G401.6 (cell line): ENCODE measurements around the gene TIA1.
"Not testable (repeated sequence)": the region's sequence is repeated elsewhere in the genome, so short reads cannot be mapped to it uniquely, and the experiment has no call there.

Source experiments
- FAIRE-seq: peaks from 2 replicates; lab custom pipeline; 2012; peaks lifted over from hg19 to GRCh38; lab: Jason Lieb, UNC

TIA1 gene, protein sequence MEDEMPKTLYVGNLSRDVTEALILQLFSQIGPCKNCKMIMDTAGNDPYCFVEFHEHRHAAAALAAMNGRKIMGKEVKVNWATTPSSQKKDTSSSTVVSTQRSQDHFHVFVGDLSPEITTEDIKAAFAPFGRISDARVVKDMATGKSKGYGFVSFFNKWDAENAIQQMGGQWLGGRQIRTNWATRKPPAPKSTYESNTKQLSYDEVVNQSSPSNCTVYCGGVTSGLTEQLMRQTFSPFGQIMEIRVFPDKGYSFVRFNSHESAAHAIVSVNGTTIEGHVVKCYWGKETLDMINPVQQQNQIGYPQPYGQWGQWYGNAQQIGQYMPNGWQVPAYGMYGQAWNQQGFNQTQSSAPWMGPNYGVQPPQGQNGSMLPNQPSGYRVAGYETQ

DNA sequence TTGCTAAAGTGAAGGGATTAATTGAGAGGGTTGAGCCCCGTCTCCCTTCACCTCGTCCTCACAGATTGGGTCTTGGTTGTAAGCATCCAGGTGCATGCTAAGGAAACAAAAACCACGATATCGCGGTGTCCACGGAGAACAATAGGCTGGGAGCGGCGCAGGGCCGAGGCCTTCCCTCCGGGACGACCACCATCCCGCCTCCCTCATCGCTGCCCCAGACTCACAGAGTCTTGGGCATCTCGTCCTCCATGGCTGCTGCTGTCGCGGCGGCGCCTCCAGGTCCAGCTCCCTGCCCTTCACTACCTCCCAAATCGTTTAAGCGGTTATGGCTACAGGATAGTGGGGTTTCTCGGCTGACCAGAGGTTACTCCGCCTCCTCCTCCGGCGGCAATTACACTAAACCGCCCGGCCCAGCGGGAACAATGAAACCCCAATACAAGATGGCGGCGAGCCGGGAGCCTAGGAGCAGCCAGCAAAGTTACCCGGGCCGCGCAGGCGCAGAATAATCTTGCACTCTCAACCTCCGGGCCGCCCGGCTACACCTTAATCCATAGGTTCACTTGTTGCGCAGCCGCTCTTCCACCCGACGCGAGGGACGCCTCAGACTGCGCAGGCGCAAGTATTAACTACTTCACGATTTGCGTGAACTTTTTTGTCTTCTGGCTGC lies at the start of gene TIA1:
Gene TIA1, minus strand, starts transcription at position 448 of the 667 bp plus-strand sequence. Its CDS starts 198 bp downstream, at position 250.
- peak; percentile 97 for FAIRE-seq

DNA sequence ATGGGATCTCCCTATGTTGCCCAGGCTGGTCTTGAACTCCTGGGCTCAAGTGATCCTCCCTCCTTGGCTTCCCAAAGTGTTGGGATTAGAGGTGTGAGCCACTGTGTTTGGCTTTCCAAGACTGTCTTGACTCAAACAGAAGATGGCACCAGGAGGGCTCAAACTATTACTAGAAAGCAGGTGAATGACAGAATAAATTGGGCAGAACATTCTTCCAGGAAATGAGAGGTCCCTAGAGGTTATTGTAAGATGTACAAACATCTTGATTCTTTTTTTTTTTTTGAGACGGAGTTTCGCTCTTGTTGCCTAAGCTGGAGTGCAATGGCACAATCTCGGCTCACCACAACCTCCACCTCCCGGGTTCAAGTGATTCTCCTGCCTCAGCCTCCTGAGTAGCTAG lies 49.4 kb upstream of the TIA1 start:
- FAIRE-seq, result not testable (repeated sequence)

DNA sequence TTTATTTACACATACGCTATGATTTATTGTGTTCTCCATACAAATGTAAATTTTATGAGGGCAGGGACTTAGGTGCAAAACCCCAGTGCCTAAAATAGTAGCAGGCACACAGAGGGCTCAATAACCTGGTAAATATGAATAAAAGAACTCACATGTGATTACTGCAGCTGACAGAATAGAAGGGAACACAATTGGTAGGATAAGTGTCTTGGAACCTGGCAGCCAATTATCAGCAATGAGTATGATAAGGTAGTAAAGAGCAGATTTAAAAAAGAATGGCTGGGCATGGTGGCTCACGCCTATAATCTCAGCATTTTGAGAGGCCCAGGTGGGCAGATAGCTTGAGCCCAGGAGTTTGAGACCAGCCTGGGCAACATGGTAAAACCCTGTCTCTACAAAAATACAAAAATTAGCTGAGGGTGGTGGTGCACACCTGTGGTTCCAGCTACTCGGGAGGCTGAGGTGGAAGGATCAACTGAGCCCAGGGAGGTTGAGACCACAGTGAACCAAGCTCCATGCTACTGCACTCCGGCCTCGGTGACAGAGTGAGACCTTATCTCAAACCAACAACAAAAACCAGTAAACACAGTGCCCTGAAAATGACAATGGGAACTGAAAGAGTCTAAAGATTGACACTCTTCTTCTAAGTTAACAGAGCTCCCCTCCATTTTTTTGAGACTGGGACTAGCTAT lies 35.2 kb upstream of the TIA1 start:
- FAIRE-seq, result no peak

DNA sequence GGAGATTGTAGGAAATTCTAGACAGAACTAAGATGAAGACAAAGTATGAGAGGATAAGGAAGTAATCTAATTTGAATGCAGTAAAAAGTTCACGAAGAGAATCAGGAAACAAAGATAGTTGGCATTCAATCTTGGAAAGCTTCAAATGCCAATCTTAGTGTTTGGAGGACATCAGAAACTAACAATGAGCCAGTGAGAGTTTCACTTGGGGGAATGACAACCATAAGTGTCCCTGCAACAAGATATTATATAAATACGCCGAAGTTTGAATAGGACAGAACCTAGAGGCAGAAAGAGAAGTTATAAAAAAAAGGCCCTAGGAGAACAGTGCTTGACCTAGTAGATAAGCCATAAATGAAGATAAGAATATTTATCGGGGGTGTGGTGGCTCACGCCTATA lies 34.0 kb upstream of the TIA1 start:
- no peak for FAIRE-seq

DNA sequence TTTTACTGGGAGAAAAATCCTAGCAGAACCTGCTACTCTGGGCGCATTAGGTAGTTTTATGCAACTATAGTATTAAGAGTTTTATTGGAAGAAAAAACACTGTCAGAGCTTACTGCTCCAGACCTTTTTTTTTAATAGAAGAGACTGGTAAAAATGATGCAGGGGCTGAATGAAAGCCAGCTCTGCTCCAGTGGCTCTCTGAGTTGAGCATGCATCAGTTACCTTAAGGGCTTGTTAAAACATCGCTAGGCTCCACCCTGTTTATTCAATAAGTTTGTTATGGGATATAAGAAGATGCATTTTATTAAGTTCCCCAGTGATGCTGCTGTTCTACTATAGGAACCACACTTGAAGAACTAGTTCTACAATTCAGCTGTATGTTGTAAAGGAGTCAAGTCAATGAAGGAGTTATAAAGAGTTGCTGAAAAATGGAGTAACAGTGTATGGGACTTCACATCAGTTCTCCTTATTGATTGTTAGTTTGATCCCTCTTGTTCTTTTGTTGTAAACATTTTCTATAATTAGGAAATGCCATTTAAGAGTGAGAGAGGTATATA lies 31.9 kb upstream of the TIA1 start:
- peak; percentile 6 for FAIRE-seq

DNA sequence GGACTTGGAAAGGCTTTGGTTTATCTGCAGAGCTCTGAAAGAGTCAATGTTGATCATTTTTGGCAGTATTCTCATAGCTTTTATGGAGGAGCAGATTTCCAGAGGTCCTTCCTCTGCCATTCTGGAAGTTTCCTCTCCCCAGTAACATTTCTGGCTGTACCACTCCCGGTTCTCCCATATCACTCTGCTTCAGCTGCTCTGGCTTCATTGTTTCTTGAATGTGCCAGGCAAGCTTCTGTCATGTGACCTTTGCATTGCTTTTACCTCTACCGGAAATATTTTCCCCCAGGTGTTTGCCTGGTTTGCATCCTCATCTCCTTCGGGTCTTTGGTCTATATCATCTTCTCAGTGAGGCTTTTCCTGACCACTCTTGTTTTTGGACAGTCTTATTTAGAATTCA lies 21.9 kb upstream of the TIA1 start:
- FAIRE-seq, result no peak

DNA sequence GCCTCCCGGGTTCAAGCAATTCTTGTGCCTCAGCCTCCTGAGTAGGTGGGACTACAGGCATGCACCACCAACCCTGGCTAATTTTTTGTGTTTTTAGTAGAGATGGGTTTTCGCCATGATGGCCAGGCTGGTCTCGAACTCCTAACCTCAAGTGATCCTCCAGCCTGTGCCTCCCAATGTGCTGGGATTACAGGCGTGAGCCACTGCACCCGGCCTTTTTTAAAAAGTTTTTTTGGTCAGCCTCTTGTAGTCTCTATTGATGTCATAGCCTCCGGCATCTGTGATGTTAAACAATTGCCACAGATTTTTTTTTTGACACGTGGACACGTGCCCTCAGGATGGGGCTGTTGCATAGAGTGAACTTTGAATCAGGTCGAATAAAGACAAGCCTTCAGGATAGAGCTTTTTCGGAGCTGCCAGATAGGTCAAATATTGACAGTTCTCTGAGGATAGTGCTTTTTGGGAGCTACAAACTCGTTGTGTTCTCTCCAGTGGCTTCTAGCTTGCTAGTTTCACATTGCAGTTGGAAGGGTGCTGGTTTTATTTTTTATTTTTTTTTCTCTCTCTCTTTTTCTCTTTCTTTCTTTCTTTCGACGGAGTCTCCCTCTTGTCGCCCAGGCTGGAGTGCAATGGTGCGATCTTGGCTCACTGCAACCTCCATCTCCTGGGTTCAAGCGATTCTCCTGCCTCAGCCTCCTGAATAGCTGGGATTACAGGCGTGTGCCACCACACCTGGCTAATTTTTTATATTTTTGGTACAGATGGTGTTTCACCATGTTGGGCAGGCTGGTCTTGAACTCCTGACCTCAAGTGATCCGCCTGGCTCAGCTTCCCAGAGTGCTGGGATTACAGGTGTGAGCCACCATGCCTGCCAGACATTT lies 21.2 kb upstream of the TIA1 start:
- not testable (repeated sequence) for FAIRE-seq

DNA sequence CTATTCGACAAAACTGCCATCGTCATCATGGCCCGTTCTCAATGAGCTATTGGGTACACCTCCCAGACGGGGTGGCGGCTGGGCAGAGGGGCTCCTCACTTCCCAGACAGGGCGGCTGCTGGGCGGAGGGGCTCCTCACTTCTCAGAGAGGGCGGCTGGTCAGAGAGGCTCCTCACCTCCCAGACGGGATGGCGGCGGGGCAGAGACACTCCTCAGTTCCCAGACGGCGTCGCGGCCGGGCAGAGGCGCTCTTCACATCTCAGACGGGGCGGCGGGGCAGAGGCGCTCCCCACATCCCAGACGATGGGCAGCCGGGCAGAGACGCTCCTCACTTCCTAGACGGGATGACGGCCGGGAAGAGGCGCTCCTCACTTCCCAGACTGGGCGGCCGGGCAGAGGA lies 18.5 kb upstream of the TIA1 start:
- not testable (repeated sequence) for FAIRE-seq

DNA sequence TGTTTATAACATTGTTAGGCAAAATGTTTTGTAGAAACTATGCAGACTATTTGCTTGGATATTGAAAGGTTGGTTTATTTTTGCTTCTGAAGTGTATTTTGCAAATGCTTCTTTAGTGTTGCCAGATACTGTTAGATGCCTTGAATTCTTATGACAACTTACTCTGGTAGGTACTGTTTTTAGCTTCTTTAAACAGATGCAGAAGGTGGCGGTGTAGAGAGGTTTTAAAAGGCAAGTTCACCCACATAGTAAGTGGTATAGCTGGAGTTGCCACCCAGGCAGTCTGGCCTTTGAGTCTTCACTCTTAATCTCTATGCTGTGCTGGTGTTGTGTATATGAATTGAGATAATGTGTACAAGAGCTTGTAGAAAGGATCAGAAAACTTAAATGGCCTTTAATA lies 13.1 kb upstream of the TIA1 start:
- no peak for FAIRE-seq

DNA sequence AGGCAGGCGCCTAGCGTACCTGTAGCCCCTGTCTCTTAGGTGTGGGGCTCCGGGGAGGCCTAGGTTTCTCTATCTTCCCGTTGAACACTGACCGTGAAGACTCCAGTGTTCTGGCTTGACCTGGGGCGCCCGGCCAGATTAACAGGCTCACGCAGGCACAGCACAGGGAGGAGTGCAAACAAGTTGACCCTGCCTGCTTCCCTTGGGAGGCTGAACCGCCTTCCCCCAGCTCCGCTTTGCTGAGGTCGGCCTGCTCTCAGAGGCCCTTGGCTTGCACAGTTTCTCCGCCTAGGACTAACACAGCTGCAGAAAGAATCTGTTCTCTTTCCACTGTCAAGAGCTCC lies 10.1 kb upstream of the TIA1 start:
- FAIRE-seq, result no peak

DNA sequence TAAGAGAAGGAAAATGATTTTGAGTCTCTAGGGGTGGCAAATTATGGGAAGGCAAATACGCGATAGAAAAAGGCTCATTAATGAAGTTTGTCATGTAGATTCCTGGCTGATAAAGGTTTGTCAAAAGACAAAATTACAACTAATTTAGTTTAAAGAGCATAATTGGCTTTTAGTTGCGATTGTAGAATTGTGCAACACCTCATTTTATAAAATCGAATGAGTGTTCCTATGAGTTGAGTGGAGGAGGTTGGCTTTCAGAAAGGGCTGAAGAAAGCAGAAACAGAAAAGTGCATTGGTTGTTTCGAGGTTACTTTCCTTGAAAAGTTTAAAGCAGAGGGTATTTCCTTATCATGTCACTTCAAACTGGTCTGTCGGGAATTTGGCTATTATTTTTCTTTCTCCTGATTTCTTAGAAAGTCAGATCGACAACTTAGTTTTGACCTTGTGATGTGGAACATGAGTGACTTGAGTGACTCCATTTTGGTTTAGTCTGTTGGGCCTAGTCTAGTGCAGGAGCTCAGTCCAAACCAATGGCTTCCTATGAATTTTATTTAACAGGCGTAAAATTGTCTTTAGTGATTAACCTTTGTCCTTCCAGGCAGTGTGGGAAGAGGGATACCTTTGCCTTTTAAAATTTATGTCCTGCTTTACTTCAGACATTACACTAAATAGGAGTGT lies 7.3 kb upstream of the TIA1 start:
- FAIRE-seq, result no peak

DNA sequence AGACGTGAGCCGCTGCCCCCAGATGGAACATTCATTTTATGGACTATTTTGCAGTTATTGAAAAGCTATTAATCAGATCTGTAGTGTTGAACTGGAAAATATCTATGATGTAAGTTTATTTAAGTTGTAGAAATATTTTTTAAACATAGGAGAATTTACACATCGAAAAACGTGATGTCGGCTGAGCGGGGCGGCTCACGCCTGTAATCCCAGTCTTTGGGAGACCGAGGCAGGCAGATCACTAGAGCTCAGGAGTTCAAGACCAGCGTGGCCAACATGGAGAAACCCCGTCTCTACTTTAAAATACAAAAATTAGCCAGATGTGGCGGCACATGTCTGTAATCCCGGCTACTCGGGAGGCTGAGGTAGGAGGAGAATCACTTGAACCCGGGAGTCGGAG lies 2.0 kb upstream of the TIA1 start:
- FAIRE-seq, result no peak

DNA sequence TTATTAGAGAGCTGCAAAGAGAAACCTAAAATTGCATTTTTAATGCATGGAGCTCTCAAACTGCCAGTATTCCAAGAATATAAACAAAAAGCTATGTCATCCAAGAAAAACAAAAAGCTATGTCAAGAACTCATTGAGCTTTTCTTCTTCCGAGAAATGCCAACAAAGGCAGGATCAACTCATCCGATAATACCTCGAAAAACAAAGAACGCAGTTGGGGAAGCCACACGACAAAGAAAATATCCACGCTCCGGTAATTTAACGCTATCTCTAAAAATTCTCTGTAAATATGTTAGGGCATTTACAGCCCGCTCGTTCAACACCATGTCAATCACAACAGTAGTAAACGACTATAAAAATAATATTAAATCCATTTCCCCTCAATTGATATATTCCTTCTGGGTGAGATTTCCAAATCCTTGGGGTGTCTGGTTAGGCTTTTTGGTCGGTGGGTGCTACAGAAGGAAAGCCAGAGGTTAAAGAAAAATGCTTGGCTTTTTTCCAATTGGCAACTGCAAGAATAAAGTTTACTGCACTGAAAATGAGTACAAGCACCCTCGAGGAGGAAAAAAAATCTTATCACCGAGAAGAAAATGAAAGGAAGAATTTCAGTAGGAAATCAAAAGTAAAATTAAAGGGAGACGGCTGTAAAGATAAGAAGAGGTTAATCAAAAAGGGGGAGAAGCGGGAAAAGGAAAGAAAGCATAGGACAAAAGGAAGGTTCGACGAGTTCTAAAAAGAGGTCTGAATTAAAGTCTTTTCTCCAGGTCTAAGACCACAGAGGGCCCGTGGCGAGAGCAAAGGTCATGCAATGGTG lies 856 bp downstream of the TIA1 start:
- FAIRE-seq, result no peak

DNA sequence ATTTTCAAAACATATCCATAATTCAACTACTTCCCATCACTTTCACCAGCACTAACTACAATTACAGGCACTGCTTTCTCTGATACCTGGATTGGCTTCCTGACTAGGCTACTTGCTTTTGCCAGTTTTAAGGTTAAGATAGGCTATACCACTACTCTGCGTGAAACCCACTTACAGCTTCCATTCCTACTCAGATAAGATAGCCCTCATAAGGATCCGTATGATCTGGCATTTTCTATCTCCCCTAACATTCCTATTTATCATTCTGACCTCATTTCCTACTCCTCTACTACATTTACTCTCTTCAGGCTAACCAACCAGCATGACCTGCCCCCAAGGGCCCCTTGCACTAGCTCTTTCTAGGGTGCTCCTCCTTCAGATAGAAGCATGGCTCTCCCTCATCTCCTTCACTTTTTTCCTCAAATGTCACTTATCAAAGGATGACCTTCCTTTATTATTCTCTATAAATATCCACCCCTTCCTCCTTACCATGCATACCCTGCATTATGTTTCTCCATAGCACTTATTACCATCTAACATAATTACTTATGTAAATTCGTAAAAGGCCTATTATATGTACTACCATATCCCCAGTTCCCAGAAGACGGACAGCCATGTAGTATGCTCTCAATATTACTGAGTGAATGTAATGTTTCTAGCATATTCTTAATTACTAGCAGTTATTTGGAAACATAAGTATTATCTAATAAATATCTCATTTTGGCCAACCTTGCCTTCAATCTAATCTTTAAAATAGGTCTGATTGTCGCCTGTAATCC lies 4.4 kb downstream of the TIA1 start:
- FAIRE-seq, result no peak

DNA sequence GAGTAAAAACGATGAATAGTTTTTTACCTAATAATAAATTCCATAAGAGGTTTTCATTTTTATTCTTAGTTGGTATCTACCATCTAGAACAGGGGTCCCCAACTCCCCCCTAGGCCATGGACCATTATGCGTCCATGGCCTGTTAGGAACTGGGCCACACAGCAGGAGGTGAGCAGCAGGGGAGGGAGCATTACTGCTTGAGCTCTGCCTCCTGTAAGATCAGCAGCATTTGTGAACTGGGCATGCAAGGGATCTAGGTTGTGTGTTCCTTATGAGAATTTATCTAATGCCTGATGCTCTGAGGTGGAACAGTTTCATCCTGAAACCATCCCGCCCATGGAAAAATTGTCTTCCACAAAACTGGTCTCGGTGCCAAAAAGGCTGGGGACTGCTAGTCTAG lies 5.9 kb downstream of the TIA1 start:
- FAIRE-seq, result no peak

DNA sequence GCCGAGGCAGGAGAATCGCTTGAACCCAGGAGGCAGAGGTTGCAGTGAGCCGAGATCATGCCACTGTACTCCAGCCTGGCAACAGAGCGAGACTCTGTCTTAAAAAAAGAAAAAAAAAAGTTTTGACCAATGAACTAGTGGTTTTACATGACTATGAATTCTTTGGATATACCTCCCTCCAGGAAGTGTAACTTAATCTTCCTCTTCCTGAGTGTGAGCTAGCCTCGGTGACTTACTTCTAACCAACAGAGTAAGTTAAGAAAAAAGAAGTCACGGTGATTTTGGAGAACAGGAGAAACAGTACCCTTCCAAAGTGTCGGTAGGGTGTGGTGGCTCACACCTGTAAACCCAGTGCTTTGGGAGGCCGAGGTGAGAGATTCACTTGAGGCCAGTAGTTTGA lies 7.1 kb downstream of the TIA1 start:
- no peak for FAIRE-seq

DNA sequence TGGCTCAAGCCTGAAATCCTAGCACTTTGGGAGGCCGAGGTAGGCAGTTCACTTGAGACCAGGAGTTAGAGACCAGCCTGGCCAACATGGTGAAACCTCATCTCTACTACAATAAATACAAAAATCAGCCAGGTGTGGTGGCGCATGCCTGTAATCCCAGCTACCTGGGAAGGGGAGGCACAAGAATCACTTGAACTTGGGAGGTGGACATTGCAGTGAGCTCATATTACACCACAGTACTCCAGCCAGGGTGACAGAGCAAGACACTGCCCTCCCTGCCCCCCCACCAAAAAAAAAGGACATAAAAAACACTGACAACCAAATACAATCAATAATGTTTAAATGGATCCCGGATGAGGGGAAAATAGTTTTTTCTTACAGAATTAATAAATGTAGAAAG lies 7.8 kb downstream of the TIA1 start:
- FAIRE-seq, result no peak

DNA sequence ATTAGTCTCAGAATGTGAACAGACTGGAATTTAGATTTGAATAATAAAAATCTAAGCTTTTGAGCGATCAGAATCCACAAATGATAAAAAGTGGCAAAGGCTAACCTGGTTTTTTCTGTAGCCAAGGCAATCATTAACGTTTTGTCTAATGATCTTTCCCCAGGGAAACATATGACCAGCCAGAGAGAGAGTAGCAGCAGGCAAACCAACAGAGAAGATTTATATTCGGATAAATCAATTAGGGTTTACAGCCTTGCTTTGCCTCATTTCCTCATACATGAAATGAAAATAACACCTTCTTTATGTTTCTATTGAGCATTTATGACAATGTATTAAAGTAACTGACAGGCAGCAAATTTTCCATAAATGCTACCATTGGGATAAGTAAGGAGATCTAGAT lies 14.5 kb downstream of the TIA1 start:
- FAIRE-seq, result no peak

DNA sequence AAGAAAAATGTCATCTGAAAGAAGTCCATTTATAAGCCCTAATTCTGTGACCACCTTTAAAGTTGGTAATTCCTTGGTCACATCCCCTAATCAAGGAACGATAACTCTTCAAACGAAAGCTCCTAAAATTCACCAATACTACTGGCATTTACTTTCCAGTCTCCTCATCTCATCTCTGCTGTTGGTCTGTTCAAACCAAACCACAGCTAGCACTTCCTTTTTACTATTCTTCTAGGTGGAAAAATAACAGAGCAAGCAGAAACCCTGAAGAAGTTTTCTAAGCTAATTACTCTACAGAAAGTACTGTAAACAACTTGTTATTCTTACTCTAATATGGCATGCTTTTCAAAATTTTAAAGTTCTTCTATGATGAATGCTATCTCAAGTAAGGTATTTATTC lies 21.6 kb downstream of the TIA1 start:
- peak; percentile 13 for FAIRE-seq

DNA sequence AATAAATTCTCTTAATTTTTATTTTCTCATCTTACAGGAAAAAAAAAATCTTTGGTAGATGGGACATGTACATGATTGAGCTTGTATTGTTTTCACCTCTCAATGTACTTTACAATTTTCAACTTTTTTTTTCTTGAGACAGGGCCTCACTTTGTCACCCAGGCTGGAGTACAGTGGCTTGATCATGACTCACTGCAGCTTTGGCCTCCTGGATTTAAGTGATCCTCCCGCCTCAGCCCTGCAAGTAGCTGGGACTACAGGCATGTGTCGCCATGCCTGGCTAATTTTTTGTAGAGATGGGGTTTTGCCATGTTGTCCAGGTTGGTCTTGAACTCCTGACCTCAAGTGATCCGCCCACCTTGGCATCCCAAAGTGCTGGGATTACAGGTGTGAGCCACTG lies 25.1 kb downstream of the TIA1 start:
- not testable (repeated sequence) for FAIRE-seq
